Astrocyte of the spinal cord (primary cell): ENCODE data around the gene SLC29A3.

Source experiments
- DNase-seq: peaks from one replicate; pipeline ENCODE4 v3.0.0; 2011; ENCODE audit warnings: low read depth, low spot score
- H3K4me3 ChIP-seq: 2 replicates; pipeline ENCODE4 v1.5.1; 2011; ENCODE audit warnings: low read depth, mild to moderate bottlenecking, low read length, moderate library complexity
- CTCF ChIP-seq: IDR thresholded peaks from 2 replicates; pipeline ENCODE4 v1.5.1; 2012; ENCODE audit warnings: low read depth, mild to moderate bottlenecking, low read length, inconsistent platforms
- in situ Hi-C: cut with HindIII; loops from 2 replicates; pipeline ENCODE4 v1.10.0; 2017; ENCODE audit warnings: low sequenced_read_pairs

Gene SLC29A3

GRCh38 chr10:71363936-71364335, 44.9 kb downstream of the SLC29A3 start:
- DNase-seq, result no peak
- in situ Hi-C loops, result no loop called here
- no peak for TF ChIP-seq CTCF
- no peak overlapping the region for H3K4me3 ChIP-seq

GRCh38 chr10:71365366-71365765, 46.3 kb downstream of the SLC29A3 start:
- in situ Hi-C loops, result no loop called here
- TF ChIP-seq CTCF, result no peak
- no peak for DNase-seq
- H3K4me3 ChIP-seq, result no peak overlapping the region

GRCh38 chr10:71366690-71367089, 47.6 kb downstream of the SLC29A3 start:
- no peak overlapping the region for H3K4me3 ChIP-seq
- DNase-seq, result no peak
- in situ Hi-C loops, result no loop called here
- TF ChIP-seq CTCF, result no peak

GRCh38 chr10:71367271-71367670, 48.2 kb downstream of the SLC29A3 start:
- H3K4me3 ChIP-seq, result no peak overlapping the region
- in situ Hi-C loops, result no loop called here
- TF ChIP-seq CTCF, result no peak
- no peak for DNase-seq

- in situ Hi-C loops, result no loop called here
- DNase-seq, result no peak
- no peak overlapping the region for H3K4me3 ChIP-seq
- TF ChIP-seq CTCF, result no peak
These were observed 49.1 kb downstream of the SLC29A3 start for GRCh38 chr10:71368176-71368575.

GRCh38 chr10:71368643-71369042, 49.6 kb downstream of the SLC29A3 start:
- in situ Hi-C loops, result no loop called here
- no peak for DNase-seq
- H3K4me3 ChIP-seq, result no peak overlapping the region
- no peak for TF ChIP-seq CTCF

- no peak for TF ChIP-seq CTCF
These were observed 50.5 kb downstream of the SLC29A3 start for GRCh38 chr10:71369602-71370001.

More at GRCh38 chr10:71369602-71370001, 50.5 kb downstream of the SLC29A3 start:
- in situ Hi-C loops, result no loop called here
- H3K4me3 ChIP-seq, result no peak overlapping the region
- DNase-seq, result no peak
